Gastrocnemius medialis (tissue), 4 donors: ENCODE results near the gene OBSCN.

ENCODE experiments used
- POLR2A ChIP-seq, 2 donors: fragments of 450-650 bp; IDR thresholded peaks; one replicate each; pipeline ENCODE4 v1.6.1; 2017; ENCODE audit warnings: antibody characterized with exemption in 2 of 2, mild to moderate bottlenecking in 2 of 2, moderate library complexity in 2 of 2
- TF ChIP-seq, protein P1 (sequence below), 5 experiments: fragments of 450-650 bp in 3 of 5; fragments of 200-600 bp in 2 of 5; sonication (generic) in 2 of 5; IDR thresholded peaks in 4 of 5; conservative IDR thresholded peaks in 1 of 5; 1 replicate in 4 of 5; 2 replicates in 1 of 5; pipeline ENCODE4 v1.5.1; 2016 to 2019; ENCODE audit warnings: antibody characterized with exemption in 5 of 5, mild to moderate bottlenecking in 3 of 5, moderate library complexity in 3 of 5

DNA sequence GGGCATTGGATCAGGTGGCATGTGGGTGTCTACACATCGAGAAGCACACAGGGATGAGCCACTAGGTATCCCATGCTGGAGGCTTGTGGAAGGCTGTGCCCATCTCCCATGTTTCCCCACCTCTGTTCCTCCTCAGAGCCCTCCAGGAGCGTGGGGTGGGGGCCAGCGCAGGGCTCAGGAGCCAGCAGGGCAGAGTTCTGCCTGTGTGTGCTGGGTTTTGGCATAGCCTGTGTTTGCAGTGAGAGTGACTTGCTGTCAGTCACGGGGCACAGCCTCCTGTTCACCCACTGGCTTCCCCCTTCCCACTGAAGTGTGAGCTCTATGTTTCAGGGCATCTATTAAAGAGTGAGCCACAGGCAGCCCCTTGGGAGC, 31.8 kb upstream of the OBSCN start:
- TF ChIP-seq, protein P1, sequence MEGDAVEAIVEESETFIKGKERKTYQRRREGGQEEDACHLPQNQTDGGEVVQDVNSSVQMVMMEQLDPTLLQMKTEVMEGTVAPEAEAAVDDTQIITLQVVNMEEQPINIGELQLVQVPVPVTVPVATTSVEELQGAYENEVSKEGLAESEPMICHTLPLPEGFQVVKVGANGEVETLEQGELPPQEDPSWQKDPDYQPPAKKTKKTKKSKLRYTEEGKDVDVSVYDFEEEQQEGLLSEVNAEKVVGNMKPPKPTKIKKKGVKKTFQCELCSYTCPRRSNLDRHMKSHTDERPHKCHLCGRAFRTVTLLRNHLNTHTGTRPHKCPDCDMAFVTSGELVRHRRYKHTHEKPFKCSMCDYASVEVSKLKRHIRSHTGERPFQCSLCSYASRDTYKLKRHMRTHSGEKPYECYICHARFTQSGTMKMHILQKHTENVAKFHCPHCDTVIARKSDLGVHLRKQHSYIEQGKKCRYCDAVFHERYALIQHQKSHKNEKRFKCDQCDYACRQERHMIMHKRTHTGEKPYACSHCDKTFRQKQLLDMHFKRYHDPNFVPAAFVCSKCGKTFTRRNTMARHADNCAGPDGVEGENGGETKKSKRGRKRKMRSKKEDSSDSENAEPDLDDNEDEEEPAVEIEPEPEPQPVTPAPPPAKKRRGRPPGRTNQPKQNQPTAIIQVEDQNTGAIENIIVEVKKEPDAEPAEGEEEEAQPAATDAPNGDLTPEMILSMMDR (IDR thresholded peaks at IDR 0.05 in 4 of 5, conservative IDR thresholded peaks at IDR 0.05 in 1 of 5): no peak
- TF ChIP-seq POLR2A (IDR thresholded peaks at IDR 0.05): no peak
